DMS 273 treated with DMSO at 0.1 percent for 48 hours (cell line): ENCODE data around the gene C1orf115.
"Not testable (repeated sequence)": the region's sequence is repeated elsewhere in the genome, so short reads cannot be mapped to it uniquely, and the experiment has no call there.

Experiments
- DNase-seq: peaks from one replicate; lab custom pipeline; 2025; lab: John Stamatoyannopoulos, UW

Gene C1orf115

DNA sequence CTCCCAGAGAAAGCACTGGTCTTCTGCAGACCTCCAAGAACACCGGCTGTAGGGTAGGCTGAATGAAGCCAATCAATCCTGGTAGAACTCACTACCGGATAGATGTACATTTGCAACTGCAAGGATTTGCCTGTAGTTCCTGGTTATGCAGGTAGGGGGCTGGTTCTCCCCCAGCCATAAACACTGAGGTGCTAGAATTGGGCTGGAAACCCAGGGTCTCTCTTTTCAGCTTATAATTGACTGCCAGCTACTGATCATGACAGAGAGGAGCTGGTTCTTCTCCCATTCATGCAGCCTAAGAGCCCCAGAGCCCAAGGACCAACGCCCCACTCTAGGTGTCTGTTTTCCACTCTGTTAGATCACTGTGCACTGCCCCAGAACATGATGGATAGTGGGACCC is 36.5 kb downstream of the C1orf115 start:
- DNase-seq, result no peak

DNA sequence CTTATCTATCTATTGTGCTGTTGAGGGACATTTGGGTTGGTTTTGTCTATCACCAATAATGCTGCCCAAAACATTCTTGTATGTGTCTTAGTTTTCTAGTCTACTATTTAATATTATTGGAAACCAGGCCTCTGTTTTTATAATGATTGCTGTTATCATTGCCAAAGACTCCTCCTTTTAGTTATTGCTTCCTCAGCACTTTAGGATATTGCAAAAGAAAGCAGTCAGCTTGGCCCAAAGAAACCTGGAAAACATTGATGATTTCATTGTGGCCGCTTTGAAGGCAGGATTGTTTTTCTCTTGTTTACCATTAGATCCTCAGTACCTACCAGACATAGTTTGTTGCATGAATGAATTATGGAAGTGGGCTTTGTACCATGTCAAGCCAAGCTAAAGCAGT is 37.4 kb downstream of the C1orf115 start:
- DNase-seq, result no peak

DNA sequence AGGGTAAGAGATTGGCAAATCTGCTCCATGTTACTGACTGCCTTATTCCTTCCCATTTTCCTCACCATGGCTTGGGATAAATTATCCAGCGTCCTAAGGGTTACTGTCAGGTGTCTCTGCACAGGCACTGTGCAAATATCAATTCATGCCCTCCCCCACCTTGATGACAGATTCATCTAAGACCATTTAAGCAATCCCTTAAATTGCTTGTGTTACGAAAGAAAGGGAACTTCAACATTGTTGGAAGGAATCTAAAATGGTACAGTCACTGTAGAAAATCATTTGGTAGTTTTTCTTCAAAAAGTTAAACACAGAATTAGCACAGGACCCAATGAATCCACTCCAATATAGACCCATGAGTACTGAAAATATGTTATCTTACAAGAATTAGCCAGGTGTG is 40.3 kb downstream of the C1orf115 start:
- DNase-seq, result no peak

DNA sequence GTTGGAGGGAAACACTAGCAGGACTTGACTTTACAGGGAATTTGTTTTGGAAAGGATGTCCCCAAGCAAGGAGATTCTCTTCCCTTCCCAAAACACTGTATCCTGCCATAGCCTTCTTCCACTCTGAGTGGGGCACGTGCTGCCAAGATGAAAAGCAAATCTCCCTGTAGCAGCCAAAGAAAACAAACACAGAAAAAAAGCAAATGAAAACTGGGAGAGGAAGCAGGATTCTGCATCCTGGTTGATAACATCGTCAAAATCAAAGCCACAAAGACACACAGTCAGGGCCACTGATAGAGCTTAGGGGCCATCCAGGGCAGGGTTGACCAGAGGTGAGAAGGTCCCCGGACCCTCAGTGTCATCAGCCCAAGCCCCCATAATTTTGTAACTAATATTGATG is 42.0 kb downstream of the C1orf115 start:
- DNase-seq, result no peak

DNA sequence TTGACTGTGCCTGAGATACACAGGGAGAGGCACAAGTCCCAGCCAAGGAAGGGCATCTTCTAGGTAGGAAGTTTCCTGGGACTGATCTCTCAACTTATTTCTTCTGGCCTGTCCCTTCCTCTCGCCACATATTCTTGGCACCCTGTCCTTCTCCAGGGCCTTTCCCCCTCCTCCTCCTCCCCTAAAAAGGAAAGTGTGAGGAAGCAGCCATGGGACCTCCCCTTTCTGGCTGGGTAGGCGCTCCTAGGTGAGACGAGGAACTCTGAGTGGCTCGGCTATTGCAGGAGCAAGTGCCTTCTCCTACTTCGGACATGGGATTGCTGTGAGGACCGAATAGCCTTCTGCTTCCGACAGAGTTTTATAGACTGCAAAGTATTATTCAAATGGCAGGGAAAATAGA is 42.5 kb downstream of the C1orf115 start:
- no peak for DNase-seq

DNA sequence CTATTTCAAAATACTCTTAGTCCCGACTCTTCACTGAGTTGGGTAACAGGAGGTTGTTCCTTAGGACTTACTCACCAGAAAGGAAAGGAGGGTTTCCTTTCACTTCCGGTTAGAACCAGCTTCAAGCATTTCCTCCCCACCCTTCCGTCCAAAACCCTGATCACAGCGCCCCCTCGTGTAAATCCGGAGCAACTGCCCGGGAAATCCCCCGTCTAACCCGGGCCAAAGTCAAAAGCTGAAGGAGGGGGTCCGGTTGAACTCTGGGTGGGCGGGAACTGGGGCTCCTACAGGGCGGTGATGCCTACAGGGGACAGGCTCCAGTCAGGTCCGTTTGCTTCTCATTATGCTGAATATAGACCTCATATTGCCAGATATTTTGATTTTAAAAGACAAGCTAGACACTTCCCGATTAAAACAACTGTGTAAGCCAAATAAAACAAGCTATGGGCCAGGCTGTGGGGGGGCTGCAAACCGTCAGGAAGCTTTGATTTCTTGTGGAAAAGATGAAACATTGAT is 43.0 kb downstream of the C1orf115 start:
- DNase-seq, result peak; percentile 70

DNA sequence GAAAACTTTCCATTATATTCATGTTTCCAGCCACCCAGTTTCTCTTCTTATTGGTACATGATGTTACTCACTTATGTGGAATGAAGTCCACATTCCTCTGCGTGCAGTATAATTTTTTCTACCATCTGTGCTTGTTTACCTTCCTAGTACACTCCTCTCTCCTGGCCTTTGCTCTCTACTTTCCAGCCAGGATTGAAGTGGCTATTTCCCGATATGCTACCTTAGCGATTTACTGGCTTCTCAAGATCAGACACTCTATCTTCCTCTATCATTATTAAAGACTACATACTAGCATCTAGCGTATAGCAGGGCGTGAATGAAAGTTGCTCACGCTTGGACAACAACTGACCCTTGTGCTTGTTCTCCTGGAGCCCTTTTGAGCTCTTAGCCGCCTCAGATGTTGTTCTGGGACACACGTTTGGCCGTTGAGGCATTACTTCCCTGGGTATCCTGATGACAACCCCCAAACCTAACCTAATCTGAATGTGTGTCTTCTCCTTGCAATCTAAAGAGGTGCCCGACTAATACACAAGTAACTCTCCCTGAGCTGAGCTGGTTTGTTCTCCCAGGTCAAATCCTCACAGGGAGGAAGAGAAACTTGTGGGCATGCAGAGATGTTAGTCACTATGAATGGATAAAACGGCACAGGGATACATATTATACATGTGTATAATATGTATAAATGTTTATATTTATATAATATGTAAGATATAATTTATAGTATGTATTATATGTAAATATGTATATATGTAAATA is 44.6 kb downstream of the C1orf115 start:
- no peak for DNase-seq

DNA sequence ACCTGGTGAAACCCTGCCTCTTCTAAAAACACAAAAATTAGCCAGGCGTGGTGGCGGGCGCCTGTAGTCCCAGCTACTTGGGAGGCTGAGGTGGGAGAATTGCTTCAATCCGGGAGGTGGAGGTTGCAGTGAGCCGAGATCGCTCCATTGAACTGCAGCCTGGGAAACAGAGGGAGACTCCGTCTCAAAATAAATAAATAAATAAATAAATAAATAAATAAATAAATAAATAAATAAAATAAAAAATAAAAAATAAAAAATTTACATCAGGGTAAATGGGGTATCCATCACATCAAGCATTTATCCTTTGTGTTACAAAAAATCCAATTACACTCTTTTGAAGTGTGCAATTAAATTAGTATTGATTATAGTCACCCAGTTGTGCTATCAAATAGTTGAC is 46.1 kb downstream of the C1orf115 start:
- not testable (repeated sequence) for DNase-seq

DNA sequence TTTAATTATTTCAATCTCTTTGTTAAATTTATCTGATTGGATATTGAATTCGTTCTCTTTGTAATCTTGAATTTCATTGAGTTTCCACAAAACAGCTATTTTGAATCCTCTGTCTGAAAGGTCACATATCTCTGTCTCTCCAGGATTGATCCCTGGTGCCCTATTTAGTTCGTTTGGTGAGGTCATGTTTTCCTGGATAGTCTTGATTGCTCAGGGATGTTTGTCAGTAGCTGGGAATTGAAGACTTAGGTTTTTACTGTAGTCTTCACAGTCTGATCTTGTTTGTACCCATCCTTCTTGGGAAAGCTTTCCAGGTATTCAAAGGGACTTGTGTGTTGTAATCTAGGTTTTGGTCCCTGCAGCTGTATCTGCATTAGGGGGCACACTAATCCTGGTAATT is 51.2 kb downstream of the C1orf115 start:
- no peak for DNase-seq

DNA sequence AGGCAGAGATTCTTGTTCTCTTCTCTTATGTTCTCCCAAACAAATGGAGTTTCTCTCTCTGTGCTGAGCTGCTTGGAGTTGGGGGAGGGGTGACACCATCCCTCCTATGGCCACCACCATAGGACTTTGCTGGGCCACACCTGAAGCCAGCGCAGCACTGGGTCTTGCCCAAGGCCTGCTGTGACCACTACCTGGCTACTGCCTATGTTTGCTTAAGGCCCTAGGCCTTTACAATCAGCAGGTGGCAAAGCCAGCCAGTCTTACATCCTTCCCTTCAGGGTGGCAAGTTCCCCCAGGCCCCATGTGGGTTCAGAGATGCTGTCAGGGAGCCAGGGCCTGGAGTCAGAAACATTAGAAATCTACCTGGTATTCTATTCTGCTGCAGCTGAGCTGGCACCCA is 51.7 kb downstream of the C1orf115 start:
- DNase-seq, result no peak

DNA sequence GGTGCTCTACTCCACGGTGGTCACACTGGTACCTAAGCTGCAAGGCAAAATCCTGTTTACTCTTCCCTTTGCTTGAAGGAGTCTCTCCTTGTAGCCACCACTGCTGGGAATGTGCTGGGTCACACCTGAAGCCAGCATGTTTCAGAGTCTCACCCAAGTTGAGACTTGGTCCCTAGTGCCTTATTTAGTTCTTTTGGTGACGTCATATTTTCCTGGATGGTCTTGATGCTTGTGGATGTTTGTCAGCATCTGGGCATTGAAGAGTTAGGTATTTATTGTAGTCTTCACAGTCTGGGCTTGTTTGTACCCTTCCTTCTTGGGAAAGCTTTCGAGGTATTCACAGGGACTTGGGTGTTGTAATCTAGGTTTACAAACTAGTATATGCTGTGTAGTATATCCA is 52.4 kb downstream of the C1orf115 start:
- DNase-seq, result no peak

DNA sequence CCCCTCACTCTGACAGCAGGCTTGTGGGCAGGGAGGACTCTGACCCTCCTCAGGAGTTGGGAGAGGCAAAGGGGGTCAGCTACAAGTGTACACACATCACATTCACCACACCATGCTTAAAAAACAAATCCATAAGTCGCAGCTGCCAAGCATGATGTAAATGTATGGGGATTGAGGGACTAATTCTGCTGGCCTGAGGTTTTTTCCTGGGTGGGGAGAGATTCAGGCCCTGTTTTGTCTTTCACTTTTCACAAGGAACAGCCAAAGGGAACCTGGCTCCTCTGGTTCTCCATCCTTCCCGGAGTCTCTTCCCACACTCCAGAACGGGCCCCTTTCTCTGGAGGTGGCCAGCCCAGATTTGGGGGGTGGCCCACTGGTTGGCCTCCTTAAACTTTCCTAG is 56.7 kb downstream of the C1orf115 start:
- DNase-seq, result no peak

DNA sequence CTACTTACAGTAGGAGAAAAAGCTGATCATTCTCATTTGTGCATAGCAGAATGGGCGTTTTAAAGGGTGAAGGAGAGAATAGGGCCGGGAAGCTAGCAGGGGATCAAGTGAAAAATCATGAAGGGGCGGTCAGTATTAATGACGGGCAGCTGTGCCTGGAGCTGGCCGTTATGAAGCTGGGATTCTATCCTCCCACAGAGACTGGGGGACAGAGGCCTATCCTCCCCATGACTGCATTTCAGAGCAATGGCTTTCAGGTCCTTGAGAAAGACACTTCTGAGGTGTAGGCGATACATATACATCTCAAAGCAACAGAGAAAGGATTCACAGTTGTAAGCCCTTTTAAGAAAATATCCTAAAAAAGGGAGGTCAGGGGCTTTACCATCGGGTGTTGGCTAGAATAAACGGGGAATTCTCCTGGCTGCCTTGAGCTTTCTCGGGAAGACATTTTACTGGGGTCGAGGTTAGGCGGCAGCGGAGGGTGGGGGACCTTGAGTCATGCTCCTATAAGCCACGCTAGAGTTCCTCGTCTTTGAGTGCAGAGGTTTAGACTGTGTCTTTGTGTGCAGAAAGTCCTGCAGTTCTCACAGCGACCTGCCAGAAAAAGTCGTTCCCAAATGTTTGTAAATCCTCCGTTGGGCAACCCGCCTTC is 57.4 kb downstream of the C1orf115 start:
- DNase-seq, result no peak

DNA sequence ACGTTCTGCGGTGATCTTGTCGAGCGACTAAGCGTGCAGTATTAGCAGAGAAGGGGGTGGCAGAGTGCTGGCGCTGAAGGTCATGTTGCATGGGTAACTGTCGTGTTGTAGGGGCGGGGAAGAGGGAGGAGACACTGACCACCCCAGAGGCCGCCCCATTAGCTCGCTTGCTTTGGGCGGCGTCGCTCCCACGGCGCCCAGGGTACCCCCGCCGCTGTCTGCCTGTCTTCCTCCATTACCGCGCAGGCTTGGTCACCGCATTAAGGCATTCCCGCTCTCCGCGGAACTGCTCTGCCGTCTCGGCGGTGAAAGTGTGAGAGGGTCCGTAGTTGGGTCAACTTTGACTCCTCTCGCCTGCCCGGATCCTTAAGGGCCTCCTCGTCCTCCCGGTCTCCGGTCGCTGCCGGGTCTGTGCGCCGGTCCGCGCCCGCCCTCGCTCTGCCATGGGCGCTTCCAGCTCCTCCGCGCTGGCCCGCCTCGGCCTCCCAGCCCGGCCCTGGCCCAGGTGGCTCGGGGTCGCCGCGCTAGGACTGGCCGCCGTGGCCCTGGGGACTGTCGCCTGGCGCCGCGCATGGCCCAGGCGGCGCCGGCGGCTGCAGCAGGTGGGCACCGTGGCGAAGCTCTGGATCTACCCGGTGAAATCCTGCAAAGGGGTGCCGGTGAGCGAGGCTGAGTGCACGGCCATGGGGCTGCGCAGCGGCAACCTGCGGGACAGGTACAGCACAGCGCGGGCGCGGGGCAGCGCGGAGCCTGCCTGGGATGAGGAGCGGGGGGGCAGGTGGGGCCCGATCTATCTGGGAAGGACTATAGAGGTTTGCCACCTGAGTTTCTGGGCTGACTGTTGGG is 58.1 kb downstream of the C1orf115 start, which contains the start of gene MTARC2:
Gene MTARC2, plus strand, starts transcription at position 234 of the 846 bp plus-strand sequence. Its CDS starts 210 bp downstream, at position 444.
- peak; percentile 58 for DNase-seq
